ENCODE data around the gene CPNE9.

- TF ChIP-seq TAF1 (IDR thresholded peaks at IDR 0.05; ENCODE audit: low read depth, low read length) (no peak), POLR2A (IDR thresholded peaks at IDR 0.05; ENCODE audit: low read depth, low read length) (0 out of 2 replicates have a peak, but pooled peaks have one; percentile 22), POLR2AphosphoS5 (IDR thresholded peaks at IDR 0.05; ENCODE audit: low read depth, low read length) (no peak), SPI1 (IDR thresholded peaks at IDR 0.05; ENCODE audit: low read depth, low read length) (no peak)
Measured at GRCh38 chr3:9696480-9697220, 7.0 kb upstream of the CPNE9 start.
